ENCODE data around the gene LMF1.
"Not testable (repeated sequence)": the region's sequence is repeated elsewhere in the genome, so short reads cannot be mapped to it uniquely, and the experiment has no call there.

LMF1 gene

DNA sequence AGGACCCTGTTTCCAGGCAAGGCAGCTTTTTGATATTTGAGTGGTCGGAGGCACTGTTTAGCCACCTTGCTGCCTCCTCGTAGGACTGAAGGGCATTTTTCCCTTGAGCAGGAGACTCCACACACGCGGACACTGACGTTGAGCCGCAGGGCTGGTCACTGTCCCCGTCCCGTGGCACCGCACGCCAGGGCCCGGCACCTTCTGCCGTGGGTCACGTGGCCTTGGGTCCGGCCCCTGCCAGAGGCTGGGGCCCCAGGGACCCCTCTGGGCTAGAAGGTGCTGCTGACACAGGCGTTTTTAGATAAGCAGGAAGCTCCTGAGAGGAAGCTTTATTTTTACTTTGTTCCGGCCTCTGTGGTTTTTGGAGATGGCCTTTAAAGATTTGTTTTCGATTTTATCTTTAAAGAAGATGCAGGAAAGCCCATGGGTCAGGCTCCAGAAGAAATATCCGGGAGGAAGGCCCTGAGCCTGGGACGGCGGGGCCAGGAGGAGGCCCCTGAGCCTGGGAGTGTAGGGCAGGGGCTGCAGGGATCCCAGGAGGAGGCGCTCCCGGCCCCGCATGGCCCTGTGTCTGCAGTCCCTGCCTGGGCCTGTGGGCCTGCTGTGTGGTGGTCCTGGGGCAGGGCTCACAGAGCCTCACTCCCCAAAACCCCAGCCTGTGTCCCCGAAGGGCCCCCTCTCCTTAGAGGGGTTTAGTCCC lies 139.8 kb downstream of the LMF1 start:
- no peak overlapping the region for H3K4me3 ChIP-seq (ENCODE audit: low read depth, low read length)
- no peak for DNase-seq (ENCODE audit: low read depth)

DNA sequence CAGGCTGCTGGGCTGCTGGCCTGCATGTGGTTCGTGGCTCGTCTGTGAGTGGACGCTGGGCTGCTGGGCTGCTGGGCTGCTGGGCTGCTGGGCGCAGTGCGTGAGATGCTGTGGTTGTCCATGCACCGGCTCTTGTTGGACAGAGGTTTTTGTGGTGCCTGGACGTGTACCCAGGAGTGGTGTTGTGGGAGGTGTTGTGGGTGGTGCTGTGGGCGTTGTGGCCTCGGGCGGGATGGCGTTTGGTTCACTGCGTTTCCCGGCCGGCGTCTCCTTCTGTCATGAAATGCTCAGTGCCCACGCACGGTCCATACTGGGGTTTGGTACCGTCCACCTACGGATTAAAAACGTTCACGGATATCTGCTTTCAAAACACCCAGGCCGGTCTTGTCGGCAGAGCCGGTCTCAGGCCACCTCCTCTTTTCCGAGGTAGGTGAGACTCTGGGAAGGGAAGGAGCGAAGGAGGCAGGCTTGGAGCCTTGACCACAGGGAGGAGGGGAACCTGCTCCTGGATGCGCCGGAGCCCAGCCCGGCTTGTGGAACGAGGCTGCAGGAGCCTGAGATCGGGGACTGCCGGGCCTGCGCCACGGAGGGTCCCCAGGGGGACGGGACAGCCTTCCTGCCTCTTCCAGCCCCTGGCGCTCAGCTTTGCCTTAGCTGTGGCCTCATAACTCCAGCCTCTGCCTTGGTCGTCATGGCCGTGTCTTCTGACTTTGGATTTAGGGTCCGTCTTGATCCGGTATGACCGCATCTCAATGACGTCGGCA lies 140.5 kb downstream of the LMF1 start:
- H3K4me3 ChIP-seq (ENCODE audit: low read depth, low read length): no peak overlapping the region
- no peak for DNase-seq (ENCODE audit: low read depth)

- H3K4me3 ChIP-seq (ENCODE audit: low read depth, low read length): no peak overlapping the region
- DNase-seq (ENCODE audit: low read depth): no peak
Measured at GRCh38 chr16:828891-829290, 141.9 kb downstream of the LMF1 start.

DNA sequence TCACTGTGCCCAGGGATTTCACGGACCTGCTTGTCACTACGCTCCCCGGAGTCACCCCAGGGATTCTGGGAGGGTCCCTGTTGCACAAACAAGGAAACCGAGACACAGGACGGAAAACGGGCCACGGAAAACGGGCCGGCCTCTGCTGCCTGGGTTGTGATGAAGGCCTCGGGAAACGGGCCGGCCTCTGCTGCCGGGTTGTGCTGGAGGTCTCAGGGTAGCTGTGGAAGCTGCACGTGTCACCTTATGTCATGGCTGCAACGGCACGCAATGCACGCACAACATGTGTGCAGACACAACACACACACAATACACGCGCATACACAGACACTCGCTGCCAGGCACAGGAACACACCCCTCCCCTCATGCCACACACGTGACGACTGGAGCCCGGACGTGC lies 143.3 kb downstream of the LMF1 start:
- H3K4me3 ChIP-seq (ENCODE audit: low read depth, low read length): no peak overlapping the region
- no peak for DNase-seq (ENCODE audit: low read depth)

GRCh38 chr16:825341-826061 lies 145.3 kb downstream of the LMF1 start:
- peak overlapping the region; percentile 15 for H3K4me3 ChIP-seq (ENCODE audit: low read depth, low read length)
- no peak for DNase-seq (ENCODE audit: low read depth)

- no peak overlapping the region for H3K4me3 ChIP-seq (ENCODE audit: low read depth, low read length)
- DNase-seq (ENCODE audit: low read depth): no peak
Measured at GRCh38 chr16:824601-825000, 146.2 kb downstream of the LMF1 start.

GRCh38 chr16:824194-824593 lies 146.6 kb downstream of the LMF1 start:
- H3K4me3 ChIP-seq (ENCODE audit: low read depth, low read length): no peak overlapping the region
- DNase-seq (ENCODE audit: low read depth): no peak

DNA sequence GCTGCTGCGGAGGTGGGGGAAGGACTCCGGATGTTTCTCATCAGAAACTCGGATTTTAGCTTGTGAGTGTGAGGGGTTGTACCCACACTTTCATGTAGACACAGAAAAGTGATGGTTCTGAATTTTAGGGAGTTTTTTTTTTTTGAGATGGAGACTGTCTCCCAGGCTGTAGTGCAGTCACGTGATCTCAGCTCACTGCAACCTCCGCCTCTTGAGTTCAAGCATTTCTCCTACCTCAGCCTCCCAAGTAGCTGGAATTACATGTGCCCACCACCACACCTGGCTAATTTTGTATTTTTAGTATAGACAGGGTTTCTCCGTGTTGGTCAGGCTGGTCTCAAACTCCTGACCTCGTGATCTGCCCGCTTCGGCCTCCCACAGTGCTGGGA lies 147.9 kb downstream of the LMF1 start:
- no peak for DNase-seq (ENCODE audit: low read depth)
- no peak overlapping the region for H3K4me3 ChIP-seq (ENCODE audit: low read depth, low read length)

GRCh38 chr16:822174-822908 lies 148.4 kb downstream of the LMF1 start:
- no peak for DNase-seq (ENCODE audit: low read depth)
- no peak overlapping the region for H3K4me3 ChIP-seq (ENCODE audit: low read depth, low read length)

DNA sequence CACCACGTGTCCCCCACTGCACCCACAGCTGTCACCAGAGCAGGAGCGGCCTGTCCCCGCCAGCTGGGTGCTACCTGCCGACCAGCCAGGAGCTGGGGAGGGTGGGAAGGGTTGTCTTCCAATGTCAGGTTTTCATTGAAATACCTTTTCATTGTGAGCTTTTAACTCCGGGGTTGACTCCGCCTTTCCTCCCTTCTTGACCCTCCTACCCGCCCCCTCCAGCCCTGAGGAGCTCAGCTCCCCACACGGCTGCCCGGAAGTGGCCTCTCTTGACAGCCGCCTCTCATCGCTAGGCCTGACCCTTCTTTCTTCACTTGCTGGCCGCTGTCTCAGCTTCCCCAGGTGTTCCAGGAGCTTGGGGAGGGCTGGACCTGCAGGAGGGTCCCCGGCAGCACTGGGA lies 149.0 kb downstream of the LMF1 start:
- H3K4me3 ChIP-seq (ENCODE audit: low read depth, low read length): no peak overlapping the region
- DNase-seq (ENCODE audit: low read depth): no peak

GRCh38 chr16:820748-821147 lies 150.0 kb downstream of the LMF1 start:
- DNase-seq (ENCODE audit: low read depth): no peak
- H3K4me3 ChIP-seq (ENCODE audit: low read depth, low read length): no peak overlapping the region

DNA sequence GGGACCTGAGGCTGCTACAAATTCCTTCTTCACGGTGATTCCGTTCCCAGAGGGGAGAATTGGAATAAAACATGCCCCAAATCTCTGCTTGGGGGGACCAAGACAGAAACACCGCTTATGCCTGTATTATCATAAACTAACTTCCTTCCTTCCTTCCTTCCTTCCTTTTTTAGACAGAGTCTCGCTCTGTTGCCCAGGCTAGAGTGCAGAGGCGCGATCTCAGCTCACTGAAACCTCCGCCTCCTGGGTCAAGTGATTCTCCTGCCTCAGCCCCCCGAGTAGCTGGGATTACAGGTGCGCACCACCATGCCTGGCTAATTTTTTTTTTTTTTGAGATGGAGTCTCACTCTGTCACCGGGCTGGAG lies 150.8 kb downstream of the LMF1 start:
- H3K4me3 ChIP-seq (ENCODE audit: low read depth, low read length); DNase-seq (ENCODE audit: low read depth): not testable (repeated sequence)

- H3K4me3 ChIP-seq (ENCODE audit: low read depth, low read length): no peak overlapping the region
- no peak for DNase-seq (ENCODE audit: low read depth)
Measured at GRCh38 chr16:819336-820043, 151.3 kb downstream of the LMF1 start.

GRCh38 chr16:818592-818991 lies 152.2 kb downstream of the LMF1 start:
- H3K4me3 ChIP-seq (ENCODE audit: low read depth, low read length): no peak overlapping the region
- no peak for DNase-seq (ENCODE audit: low read depth)

DNA sequence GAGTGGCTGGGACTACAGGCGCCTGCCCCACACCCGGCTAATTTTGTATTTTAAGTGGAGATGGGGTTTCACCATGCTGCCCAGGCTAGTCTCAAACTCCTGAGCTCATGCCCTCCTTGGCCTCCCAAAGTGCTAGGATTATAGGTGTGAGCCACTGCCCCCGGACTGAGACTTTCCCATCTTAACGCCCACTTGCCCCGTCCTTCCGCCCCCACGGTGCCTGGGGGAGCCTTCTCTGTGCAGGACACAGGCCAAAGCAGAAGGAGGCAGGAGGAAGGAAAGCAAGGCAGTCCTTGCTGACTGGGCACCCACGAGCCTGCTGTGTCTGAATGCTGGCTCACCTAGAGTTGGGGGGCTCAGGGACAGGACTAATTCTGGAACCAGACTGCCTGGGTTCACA lies 152.7 kb downstream of the LMF1 start:
- H3K4me3 ChIP-seq (ENCODE audit: low read depth, low read length): no peak overlapping the region
- no peak for DNase-seq (ENCODE audit: low read depth)

GRCh38 chr16:817001-817906 lies 153.5 kb downstream of the LMF1 start:
- DNase-seq (ENCODE audit: low read depth): no peak
- H3K4me3 ChIP-seq (ENCODE audit: low read depth, low read length): no peak overlapping the region

- DNase-seq (ENCODE audit: low read depth): no peak
- no peak overlapping the region for H3K4me3 ChIP-seq (ENCODE audit: low read depth, low read length)
Measured at GRCh38 chr16:815861-816260, 154.9 kb downstream of the LMF1 start.

- H3K4me3 ChIP-seq (ENCODE audit: low read depth, low read length): no peak overlapping the region
- DNase-seq (ENCODE audit: low read depth): peak; percentile 30
Measured at GRCh38 chr16:814974-815373, 155.8 kb downstream of the LMF1 start.
